HUES64 (cell line): ENCODE results near the gene SLC22A14.

Experiments used
- H3K27ac ChIP-seq: 2 replicates; pipeline ENCODE4 v1.7.0; 2013; ENCODE audit warnings: low read depth, low read length, inconsistent platforms
- H3K27me3 ChIP-seq: 2 replicates; pipeline ENCODE4 v1.6.1; 2013; ENCODE audit warnings: mild to moderate bottlenecking, low read length; ENCODE audit not compliant: insufficient read depth
- H3K36me3 ChIP-seq: 2 replicates; pipeline ENCODE4 v1.6.1; 2013; ENCODE audit warnings: mild to moderate bottlenecking, low read length; ENCODE audit not compliant: insufficient read depth
- H3K4me1 ChIP-seq: 2 replicates; pipeline ENCODE4 v1.6.1; 2013; ENCODE audit warnings: mild to moderate bottlenecking, low read length, moderate library complexity; ENCODE audit not compliant: insufficient read depth
- H3K4me3 ChIP-seq: 2 replicates; pipeline ENCODE4 v1.5.1; 2013; ENCODE audit warnings: mild to moderate bottlenecking, low read length, moderate library complexity
- H3K9ac ChIP-seq: 2 replicates; pipeline ENCODE4 v1.6.1; 2013; ENCODE audit warnings: mild to moderate bottlenecking, low read depth, low read length
- H3K9me3 ChIP-seq: 2 replicates; pipeline ENCODE4 v1.6.1; 2013; ENCODE audit warnings: low read depth, low read length; ENCODE audit not compliant: insufficient read depth
- WGBS: fragments of 150-250, 120-280 bp; methylation state at CpG from one replicate; pipeline ENCODE4 v1.1.7; 2013; ENCODE audit warnings: missing lambda C conversion rate; 5-methylcytosine and 5-hydroxymethylcytosine counted together

SLC22A14 gene

GRCh38 chr3:38254872-38255271, 27.2 kb upstream of the SLC22A14 start:
- peaks cover 56% of the 10 kb centered on the region for H3K36me3 ChIP-seq
- no peaks in the 10 kb centered on the region for H3K9me3 ChIP-seq
- H3K9ac ChIP-seq: no peak overlapping the region
- H3K27ac ChIP-seq: no peak overlapping the region
- H3K4me1 ChIP-seq: no peaks in the 10 kb centered on the region
- WGBS: 95% methylated on average over 2 of the region's 2 CpGs
- H3K27me3 ChIP-seq: no peaks in the 10 kb centered on the region
- H3K4me3 ChIP-seq: no peak overlapping the region

DNA sequence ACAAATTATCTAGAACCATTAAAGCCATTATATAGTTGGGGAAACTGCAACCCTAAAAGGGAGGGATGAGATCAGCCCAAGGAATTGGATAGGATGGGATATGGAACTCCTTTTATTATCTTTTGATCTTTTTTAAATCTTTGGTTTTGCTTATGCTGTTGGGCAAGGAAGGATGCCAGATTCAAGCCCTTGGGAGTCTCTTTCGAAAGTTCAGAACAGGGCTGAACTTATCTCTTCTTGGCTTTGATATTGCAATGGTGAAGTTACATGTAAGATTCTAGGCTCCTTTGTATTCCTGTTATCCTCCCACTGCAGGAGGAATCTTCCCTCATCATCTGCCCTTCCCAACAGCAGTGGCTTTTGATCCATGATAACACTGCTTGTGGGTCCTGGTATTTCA, 26.5 kb upstream of the SLC22A14 start:
- Histone ChIP-seq H3K27ac (no peak overlapping the region), H3K27me3 (no peaks in the 10 kb centered on the region), H3K9me3 (no peaks in the 10 kb centered on the region), H3K9ac (no peak overlapping the region), H3K36me3 (peaks cover 48% of the 10 kb centered on the region), H3K4me1 (no peaks in the 10 kb centered on the region), H3K4me3 (no peak overlapping the region)
- 96% methylated on average over 1 of the region's 1 CpG for WGBS

GRCh38 chr3:38257583-38257982, 24.5 kb upstream of the SLC22A14 start:
- Histone ChIP-seq H3K36me3 (peaks cover 29% of the 10 kb centered on the region), H3K27ac (no peak overlapping the region), H3K4me3 (no peak overlapping the region), H3K27me3 (no peaks in the 10 kb centered on the region), H3K9ac (no peak overlapping the region), H3K4me1 (no peaks in the 10 kb centered on the region), H3K9me3 (no peaks in the 10 kb centered on the region)
- 91% methylated on average over 1 of the region's 1 CpG for WGBS

DNA sequence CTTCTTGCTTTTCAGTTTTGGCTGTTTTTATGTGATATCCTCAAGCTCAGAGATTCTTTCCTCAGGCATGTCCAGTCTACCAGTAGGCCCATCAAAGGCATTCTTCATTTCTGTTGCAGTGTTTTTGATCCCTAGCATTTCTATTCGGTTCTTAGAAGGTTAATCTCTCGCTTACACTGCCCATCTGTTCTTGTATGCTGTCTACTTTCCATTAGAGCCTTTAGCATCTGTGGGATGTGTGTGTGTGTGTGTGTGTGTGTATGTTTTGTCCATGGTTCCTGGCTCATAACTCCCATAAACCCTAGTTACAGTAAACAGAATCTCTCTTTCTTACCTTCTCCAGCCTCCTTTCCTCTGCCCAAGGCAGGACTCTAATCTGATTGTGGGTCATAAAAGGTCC, 21.6 kb upstream of the SLC22A14 start:
- Histone ChIP-seq H3K36me3 (0 out of 2 replicates have a peak, but pooled peaks cover 3% of the 10 kb centered on the region), H3K27me3 (no peaks in the 10 kb centered on the region), H3K4me3 (no peak overlapping the region), H3K9ac (no peak overlapping the region), H3K4me1 (peaks cover 7% of the 10 kb centered on the region; the same call in 1 of the 2 replicates), H3K27ac (no peak overlapping the region), H3K9me3 (no peaks in the 10 kb centered on the region)
- 98% methylated on average over 2 of the region's 2 CpGs for WGBS

- 0% methylated on average over 1 of the region's 1 CpG for WGBS
- no peak overlapping the region for H3K27ac ChIP-seq
These were observed 17.7 kb upstream of the SLC22A14 start for GRCh38 chr3:38264353-38264771.

GRCh38 chr3:38264779-38265178, 17.3 kb upstream of the SLC22A14 start:
- Histone ChIP-seq H3K27ac (no peak overlapping the region), H3K4me1 (peaks cover 10% of the 10 kb centered on the region), H3K27me3 (no peaks in the 10 kb centered on the region), H3K4me3 (no peak overlapping the region), H3K9me3 (no peaks in the 10 kb centered on the region), H3K36me3 (no peaks in the 10 kb centered on the region), H3K9ac (no peak overlapping the region)
- 87% methylated on average over 1 of the region's 1 CpG for WGBS

More at GRCh38 chr3:38264353-38264771, 17.7 kb upstream of the SLC22A14 start:
- no peak overlapping the region for H3K9ac ChIP-seq
- no peaks in the 10 kb centered on the region for H3K9me3 ChIP-seq
- no peak overlapping the region for H3K4me3 ChIP-seq
- no peaks in the 10 kb centered on the region for H3K27me3 ChIP-seq
- H3K36me3 ChIP-seq: no peaks in the 10 kb centered on the region
- H3K4me1 ChIP-seq: peaks cover 10% of the 10 kb centered on the region

- no peaks in the 10 kb centered on the region for H3K27me3 ChIP-seq
- H3K9ac ChIP-seq: no peak within 1 kb of the TSS
- peaks cover 10% of the 10 kb centered on the region for H3K4me1 ChIP-seq
- no peak within 1 kb of the TSS for H3K27ac ChIP-seq
- 95% methylated on average over 8 of the region's 9 CpGs for whole genome bisulfite sequencing
- H3K4me3 ChIP-seq: no peak within 1 kb of the TSS
- no peaks in the 10 kb centered on the region for H3K36me3 ChIP-seq
- H3K9me3 ChIP-seq: no peaks in the 10 kb centered on the region
These were observed 16.3 kb upstream of the SLC22A14 start, which contains the start of gene SLC22A13 for GRCh38 chr3:38265604-38266307. Gene SLC22A13, plus strand, starts transcription at chr3:38265812. Its CDS starts 49 bp downstream, at chr3:38265861.

- Histone ChIP-seq H3K27ac (no peak overlapping the region), H3K9me3 (no peaks in the 10 kb centered on the region), H3K4me3 (no peak overlapping the region), H3K27me3 (no peaks in the 10 kb centered on the region), H3K9ac (no peak overlapping the region), H3K4me1 (peaks cover 10% of the 10 kb centered on the region), H3K36me3 (no peaks in the 10 kb centered on the region)
- WGBS: 91% methylated on average over 1 of the region's 1 CpG
These were observed 15.3 kb upstream of the SLC22A14 start for GRCh38 chr3:38266810-38267209.

- H3K4me1 ChIP-seq: peaks cover 10% of the 10 kb centered on the region
- no peak overlapping the region for H3K4me3 ChIP-seq
- no peaks in the 10 kb centered on the region for H3K27me3 ChIP-seq
- no peak overlapping the region for H3K9ac ChIP-seq
- no peak overlapping the region for H3K27ac ChIP-seq
- H3K36me3 ChIP-seq: no peaks in the 10 kb centered on the region
- no peaks in the 10 kb centered on the region for H3K9me3 ChIP-seq
- WGBS: 75% methylated on average over 2 of the region's 2 CpGs
These were observed 14.4 kb upstream of the SLC22A14 start for GRCh38 chr3:38267662-38268061.

DNA sequence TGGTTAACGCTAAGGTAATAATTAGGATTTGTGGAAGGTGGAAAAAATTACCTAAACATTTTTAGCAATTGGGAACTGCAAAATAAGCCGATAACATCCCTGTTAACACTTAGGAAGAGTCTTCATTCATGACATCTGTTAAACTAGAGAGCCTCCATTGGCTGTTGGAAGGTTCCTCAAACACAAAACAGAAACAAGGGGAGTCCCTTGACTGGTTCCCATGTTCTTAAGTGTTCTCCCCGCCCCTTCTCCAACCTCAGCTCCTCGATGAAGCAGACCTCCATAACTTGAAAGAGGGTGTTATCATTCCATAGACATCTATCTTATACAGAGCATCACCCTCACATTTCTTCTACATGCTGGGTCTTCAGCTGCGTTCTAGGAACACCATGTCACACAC, 14.0 kb upstream of the SLC22A14 start:
- 81% methylated on average over 4 of the region's 5 CpGs for WGBS
- peaks cover 10% of the 10 kb centered on the region for H3K4me1 ChIP-seq
- H3K27ac ChIP-seq: no peak overlapping the region
- H3K27me3 ChIP-seq: no peaks in the 10 kb centered on the region
- H3K36me3 ChIP-seq: no peaks in the 10 kb centered on the region
- no peak overlapping the region for H3K4me3 ChIP-seq
- H3K9me3 ChIP-seq: no peaks in the 10 kb centered on the region
- no peak overlapping the region for H3K9ac ChIP-seq

DNA sequence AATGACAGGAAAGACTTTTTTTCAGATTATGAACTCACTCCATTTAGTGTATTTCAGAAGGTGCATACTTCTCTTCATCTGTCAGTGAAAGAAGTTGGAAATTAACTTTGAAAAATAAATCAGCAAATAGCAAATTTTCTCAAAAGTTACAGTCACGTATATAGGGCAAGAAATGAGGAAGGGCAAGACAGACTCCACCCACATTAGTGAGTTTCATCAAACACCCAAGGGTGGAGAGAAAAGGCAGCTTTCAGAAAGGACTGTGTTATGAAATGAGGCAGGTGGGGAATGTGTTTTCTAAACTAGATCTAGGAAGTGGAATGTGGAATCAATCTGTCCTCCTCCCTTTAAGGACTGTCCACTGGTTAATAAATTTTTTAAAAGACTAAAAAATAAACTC, 13.6 kb upstream of the SLC22A14 start:
- WGBS: 89% methylated on average over 1 of the region's 1 CpG
- Histone ChIP-seq H3K4me1 (peaks cover 10% of the 10 kb centered on the region), H3K36me3 (no peaks in the 10 kb centered on the region), H3K27me3 (no peaks in the 10 kb centered on the region), H3K9ac (no peak overlapping the region), H3K9me3 (no peaks in the 10 kb centered on the region), H3K4me3 (no peak overlapping the region), H3K27ac (no peak overlapping the region)
